Right lobe of liver (tissue), 4 donors: ENCODE measurements around the gene MRGPRX2.

ENCODE experiments used
- CTCF ChIP-seq, 4 donors: fragments of 200-600 bp in 3 of 4; fragments of 450-650 bp in 1 of 4; IDR thresholded peaks; one replicate each; pipeline versions ENCODE4 v1.5.1 to v1.8.0; 2016 to 2022; ENCODE audit warnings: antibody characterized with exemption in 4 of 4, mild to moderate bottlenecking in 2 of 4
- POLR2A ChIP-seq: fragments of 450-650 bp; IDR thresholded peaks from one replicate; pipeline ENCODE4 v1.6.1; 2017; ENCODE audit warnings: antibody characterized with exemption, mild to moderate bottlenecking
- donor health status: DM: no; HTN: no; CAD: no.
- donor health status: DM: no; HTN: no; CAD: no.
- donor health status: DM: no; HTN: yes; CAD: no.

GRCh38 chr11:19100885-19101284, 40.4 kb upstream of the MRGPRX2 start:
- TF ChIP-seq CTCF (IDR thresholded peaks at IDR 0.05) (no peak), POLR2A (no peak)
